NCI-H345 treated with DMSO at 0.1 percent for 48 hours (cell line): ENCODE data around the gene NME7.

Experiments
- DNase-seq: peaks from one replicate; lab custom pipeline; 2025; ENCODE audit not compliant: unreplicated experiment; lab: John Stamatoyannopoulos, UW

The NME7 gene

DNA sequence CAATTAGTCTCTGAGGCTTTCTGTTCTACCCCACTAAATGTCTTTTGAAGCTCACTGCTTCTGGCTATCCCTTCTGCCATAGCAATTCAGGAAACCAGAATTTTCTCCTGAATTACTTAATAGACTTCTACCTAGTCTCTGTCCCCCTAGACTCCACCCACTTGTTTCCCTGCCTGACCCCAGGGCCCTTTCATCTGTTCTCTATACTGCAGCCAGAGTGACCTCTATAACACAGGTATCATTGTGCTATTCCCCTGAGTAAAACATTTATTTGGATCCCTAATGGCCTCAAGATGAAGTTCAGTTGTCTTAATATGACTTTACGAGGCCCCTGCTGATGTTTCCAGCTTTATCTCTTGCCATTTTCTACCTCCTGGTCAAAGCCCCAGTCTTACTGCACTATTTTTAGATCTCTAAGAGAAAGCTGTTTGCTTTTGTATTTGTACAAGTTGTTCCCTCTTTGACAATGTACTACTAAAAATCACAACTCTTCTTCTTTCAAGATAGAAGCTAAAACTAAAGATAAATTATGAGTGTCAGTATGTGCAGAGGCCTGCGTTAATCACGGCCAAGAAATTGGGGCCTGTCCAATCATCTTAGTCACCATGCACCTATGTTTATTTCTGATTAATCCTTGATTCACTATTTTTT is 206.6 kb downstream of the NME7 start:
- DNase-seq, result no peak

DNA sequence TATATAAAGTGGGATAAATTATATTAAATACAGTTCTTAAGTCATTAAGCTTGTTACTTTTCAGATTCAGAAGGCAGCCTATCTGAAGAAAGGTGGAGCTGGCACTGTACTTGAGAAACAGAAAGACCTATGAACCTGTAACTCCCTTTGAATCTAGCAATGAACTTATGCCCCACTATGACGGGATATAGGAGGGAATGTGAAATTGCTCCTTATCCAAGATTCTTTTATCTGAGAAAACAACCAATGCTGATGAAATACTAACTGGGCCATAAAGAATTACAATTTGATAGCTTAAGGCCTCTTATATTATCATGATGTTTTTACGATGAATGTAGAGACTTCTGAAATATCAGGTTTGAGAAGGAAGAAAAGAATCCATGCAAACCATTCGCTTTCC is 211.0 kb downstream of the NME7 start:
- DNase-seq, result no peak

DNA sequence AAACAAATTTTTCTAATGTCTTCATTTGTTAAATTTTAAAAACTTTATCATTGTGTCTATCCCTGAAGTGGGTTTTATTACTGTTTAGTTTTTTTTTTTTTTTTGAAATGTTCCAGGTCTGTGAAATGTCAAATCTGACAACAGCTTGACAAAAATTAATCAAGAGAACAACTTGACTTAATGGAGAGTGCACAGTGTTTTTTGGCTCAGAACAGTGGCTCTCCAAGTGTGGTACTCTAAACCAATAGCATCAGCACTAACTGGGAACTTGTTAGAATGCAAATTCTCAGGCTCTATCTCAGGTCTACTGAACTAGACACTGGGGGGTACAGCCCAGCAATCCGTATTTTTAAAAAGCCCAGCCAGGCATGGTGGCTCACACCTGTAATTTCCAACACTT is 211.9 kb downstream of the NME7 start:
- no peak for DNase-seq

DNA sequence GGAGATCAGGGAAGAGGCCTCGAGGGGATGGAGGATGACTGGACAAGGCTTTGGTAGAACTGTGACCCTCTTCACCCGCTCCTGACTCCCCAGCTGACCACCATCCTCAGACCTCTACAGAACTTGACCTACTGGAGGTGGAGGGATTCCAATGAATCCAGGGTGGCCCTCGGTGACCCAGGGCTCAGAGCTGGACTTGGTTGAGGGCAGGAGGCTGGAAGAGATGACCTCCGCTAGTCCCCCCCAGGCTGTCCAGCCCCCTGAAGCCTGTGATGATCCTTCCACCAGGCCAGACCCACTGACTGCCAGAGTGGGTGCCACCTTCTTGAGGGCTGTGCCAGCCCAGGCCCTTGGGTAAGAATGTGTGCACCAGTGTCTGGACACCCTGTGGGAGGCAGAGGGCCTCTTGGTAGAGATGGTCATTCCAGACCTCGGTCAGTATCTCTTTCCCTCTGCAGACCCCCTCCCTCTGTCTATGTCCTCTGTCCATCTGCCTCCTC is 216.2 kb downstream of the NME7 start:
- DNase-seq, result no peak

DNA sequence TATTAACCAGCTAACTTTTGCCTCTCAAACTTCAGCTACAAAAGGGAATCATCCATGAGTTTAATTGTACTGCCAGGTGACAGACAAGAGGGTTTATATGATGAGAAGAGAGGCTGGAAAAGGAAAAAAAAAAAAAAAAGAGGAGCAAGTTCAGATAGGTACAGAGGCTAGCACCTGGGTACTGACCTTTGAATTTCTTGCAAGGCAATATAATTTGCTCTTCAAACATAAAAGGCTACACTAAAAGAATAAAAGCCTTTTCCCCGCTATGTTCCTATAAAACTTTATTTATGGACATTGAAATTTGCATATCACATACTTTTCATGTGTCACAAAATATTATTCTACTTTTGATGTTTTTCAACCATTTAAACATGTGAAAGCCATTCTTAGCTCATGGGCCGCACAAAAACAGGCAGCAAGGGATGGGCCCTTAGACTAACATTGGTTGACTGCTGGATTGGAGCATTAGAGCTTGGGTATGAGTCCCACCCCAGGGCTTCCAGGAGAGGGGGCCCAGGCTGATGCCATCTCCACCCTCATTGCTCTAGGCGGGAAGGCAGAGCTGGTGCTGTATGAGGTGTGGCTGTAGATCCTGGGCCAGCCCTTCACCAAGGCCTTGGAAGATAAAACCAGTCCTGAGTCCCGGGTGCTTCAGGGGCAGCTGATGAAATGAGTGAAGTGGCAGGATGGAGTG is 216.8 kb downstream of the NME7 start:
- no peak for DNase-seq

DNA sequence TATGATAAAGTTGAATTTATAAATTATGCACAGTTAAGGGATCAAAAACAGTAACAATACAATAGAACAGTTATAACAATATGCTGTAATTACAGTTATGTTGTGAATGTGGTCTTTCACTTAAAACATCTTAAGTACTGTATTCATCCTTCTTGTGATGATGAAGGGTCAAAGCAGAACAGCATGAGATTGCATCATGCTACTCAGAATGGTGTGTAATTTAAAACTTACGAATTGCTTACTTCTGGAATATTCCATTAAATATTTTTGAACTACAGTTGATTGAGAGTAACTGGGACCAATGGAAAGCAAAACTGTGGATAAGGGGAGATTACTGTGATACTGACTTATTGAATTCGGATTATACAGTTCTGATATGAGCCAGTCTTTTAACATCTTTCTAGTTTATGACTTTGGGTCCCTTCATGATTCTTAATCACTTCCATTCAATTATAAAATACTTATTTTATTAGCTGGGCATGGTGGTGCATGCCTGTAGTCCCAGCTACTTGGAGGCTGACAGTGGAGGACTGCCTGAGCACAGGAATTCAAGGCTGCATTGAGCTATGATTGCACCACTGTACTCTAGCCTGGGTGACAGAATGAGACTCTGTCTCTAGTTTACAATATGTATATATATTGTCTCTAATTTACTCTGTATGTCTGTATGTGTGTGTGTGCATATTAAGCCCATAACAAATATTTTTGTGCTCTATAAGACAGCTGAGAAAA is 217.9 kb downstream of the NME7 start:
- no peak for DNase-seq

DNA sequence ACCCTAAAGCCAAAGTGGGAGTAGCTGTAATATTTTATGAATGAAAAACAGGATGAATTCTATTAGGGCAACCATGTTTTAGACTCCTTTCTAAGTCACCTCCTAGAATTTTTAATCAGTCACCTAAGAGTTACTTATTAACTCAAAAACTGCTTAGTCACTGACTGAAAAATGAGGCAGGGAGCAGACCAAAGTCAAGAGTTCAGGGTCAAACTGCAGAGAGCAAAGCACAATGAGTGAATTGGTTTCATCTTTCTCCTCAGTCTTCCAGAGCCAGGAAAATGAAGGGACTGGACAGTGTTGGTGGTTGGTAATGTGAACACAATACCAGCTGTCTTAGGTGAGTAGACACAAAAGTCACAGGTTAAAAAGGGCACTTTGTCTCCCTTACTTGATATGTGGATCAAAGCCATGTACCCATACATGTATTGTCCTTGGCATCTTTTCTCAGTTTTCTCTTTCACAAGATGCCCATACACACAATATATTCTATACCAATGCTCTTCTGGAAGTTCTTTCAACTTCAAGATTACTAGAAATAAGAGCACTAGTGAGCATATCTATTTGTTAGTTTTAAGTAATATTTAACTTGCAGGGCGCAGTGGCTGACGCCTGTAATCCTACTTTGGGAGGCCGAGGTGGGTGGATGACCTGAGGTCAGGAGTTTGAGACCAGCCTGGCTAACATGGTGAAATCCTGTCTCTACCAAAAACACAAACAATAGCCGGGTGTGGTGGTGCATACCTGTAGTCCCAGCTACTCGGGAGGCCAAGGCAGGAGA is 218.9 kb downstream of the NME7 start:
- no peak for DNase-seq

DNA sequence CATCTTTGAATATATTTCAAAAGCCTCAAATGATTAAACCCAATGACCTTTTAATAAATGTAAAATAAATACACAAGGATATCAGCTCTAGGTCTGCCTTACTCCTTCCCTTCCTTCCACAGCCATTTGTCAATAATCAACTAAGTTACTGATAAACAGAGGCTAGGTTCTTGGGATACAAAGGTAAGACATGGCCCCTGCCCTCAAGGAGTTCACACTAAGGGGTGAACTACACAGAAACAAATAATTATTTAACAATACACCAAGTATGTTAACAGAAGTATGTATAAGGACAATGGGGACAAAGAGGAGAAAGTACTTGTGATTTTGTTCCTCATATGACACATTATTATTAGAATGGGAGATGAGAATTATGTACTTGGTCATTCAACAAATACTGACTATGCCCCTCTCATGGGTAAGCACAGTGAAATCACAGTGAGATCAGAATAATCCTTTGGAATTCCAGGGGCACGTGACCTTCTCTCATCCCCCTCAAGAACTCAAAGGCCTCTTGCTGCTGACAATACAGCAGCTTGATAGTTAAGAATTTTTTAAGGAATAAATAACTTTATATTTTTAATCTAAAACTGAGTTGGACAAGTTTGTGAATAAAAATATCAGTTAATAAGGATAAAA is 220.9 kb downstream of the NME7 start:
- no peak for DNase-seq

DNA sequence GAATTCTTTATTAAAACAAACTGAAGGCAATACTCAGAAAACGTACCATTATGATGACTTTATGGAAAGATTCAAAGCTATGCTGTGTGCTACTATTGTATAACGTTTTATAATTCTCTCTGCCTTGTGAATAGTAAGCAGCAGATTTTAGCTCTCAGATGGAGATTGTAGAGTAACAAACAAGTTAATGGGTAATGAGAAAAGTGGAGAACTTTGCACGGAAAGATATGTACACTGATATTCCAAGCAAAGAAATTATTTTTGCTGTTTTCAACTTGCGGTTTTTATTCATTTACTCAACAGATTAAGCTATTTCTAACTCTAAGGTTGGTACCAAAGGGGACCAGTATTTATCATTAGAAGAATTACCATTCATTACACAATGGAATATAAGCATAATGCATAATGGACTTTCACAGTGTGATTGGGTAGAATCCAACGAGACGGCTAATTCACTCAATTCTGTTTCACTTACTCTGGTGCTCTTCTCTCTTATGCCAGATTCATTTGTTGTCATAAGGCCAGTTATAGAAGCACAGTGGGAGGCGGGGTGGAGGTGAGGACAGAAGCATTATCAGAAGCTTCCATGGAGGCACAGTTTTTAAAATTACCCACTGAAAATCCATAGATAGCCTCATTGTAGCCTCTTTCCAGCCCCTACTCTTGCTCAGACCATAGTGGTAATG is 222.5 kb downstream of the NME7 start:
- DNase-seq, result no peak

DNA sequence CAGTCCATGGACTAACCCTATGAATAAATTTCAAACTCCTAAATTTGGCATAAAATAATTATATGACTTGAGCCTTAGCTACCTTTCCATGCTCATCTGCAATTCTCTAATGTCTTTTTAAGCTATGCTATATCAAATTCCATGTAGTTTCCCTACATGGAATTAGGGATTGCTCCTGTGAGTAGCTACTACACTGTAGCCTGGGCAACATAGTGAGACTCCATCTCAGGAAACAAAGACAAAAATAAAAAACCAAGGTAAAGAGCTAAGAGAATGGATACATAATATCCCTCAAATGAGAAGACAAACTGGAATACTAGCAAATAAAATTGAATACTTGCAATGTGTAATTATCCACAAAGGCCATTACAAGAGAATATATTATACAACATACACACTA is 223.6 kb downstream of the NME7 start:
- DNase-seq, result no peak

DNA sequence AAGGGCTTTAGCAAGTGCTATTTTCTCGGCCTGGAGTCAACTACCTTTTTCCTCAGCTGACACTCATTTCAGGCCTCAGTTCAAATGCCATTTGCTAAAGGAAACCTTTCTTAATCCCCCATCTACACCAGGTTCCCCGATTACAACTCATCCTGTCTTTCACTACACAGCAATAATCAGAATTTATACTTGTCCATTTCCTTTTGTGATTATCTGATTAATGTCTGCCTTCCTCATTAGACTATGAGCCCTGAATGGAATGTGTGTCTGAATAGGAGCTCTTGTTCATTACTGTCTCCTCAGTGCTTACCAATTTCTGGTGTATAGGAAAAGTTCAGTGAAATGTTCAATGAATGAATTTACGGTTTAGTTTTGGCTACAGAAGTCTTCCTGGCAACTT is 224.3 kb downstream of the NME7 start:
- DNase-seq, result no peak

DNA sequence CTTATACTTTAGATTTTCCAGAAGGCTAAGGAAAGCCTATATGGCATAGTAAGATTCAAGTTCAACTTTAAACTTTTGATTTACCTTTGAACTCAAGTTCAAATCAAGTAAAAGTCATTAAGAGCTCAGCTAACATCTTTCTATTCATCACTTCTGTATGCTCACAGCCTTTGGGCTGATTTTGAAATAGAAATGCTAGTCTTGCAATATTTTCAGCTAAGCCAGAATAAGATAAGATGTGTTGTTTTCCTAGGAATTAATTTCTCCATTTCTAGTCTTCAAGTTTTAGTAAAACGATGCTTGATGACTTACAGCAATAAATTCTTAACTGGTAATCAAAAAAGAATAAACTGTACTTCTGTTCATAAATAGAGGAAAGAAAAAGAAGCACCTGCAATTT is 225.5 kb downstream of the NME7 start:
- no peak for DNase-seq

DNA sequence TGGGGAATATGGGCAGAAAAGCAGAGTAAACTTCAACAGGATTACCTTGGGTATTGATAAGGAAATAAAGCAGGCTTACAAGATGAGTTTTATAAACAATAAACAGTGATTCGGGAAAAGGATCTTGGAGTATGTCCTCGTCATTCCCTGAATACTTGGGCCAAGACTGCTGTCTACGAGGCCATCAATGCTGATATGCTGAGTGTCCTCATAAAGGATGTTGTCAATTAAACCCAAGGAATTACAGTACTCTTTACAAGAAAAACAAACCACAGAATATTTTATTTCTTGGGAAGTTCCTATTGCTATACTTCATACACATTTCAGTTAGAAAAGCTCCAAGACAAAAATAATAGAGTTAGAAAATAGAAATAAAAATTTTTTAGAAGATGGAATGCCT is 226.2 kb downstream of the NME7 start:
- no peak for DNase-seq

DNA sequence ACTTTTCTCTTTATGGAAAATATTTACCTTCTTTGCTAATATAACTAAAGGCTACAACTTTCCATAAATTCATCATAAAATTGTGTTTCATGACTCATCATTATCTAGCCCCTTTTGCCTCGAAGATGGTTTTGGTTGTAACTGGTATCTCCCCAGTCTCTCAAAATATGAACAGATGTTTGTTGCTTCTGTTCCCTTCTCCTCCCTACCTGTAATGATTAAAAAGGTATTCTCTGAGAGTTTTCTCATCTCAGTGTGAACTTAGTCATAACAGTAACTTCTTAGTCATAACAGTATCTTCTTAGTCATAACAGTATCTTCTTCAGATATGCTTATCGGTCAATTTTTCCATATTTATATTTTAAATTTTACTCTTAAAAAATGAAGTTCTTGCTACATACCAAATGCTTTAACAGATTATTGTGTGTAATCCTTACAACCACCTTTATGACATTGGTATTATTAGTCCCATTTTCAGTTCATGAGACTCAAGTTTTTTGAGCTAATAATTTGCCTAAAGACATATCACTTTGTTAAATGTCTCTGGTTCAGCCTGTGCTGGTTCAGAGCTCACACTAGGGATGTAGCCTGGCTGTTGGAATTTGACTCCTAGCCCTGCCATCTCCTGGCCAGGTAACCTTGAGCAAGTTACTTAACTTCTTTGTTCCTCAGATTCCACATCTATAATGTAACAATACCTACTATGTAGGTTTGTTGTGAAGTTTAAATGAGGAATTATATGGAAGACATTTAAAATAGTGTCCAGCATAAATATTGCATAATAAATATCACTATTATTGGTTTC is 228.5 kb downstream of the NME7 start:
- no peak for DNase-seq

DNA sequence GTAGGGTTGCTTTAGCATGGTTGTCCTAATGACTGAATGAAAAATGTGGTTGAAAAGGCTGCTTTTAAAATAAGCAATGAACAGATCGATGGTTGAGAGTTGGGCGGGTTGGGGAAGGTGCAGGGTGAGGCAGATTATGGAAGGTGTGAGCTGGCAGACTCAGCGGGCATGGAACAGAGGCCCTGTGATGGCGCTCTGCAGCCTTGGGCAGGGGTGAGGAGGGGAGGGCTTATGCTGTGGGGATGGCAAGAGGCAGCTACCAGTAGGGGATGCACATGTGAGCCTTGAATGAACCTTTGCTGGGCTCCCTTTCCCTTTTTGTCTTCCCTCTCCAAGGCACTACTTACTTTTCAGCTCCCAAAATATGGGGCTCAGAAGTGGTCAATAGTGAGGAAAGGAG is 230.2 kb downstream of the NME7 start:
- DNase-seq, result no peak

DNA sequence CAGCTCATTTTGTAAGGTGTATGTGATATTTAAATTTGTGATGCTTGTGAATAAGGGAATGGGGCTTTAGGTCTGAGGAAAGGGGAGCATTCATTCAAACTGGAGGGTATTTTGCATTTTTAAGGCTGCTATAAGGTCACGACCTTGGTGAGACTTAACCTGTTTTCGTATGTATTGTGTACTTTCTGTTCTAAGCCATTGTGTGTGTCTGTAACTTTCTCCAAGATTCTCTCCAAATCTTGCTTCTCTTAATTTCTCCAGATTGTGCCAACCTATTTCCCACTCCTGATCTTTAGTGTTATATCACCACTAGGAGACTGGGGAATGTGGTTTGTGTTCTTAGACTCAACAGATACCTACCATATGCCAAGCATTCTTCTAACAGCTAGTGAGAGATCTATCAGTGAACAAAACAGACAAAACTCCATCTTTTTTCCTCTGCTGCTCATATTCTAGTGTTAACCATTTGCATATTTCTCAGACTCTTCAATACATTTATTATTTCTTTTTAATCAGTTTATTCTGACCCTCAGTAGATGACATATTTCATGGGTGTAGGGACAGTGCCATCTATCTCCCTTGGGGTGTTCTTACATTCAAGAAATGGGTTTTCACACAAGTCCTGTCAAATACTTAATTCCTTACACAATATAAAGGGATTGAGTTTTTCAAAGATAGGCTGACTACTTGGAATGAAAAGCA is 233.6 kb downstream of the NME7 start:
- DNase-seq, result no peak

DNA sequence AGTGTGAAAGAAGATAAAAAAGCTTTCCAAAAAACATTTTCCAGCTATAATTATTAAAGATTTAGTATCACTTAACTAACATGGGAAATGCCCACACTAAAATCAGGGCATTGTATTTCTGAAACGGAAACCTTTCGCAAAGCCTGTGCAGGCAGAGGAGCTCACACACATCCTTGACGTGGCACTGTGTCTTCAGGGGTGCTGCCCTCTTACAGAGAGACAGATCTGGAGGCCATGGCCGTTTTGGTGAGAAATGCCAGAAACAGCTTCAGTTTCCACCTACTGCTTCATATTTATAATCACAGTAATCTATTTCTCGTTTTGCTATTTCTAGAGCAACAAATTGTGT is 234.4 kb downstream of the NME7 start:
- DNase-seq, result no peak

DNA sequence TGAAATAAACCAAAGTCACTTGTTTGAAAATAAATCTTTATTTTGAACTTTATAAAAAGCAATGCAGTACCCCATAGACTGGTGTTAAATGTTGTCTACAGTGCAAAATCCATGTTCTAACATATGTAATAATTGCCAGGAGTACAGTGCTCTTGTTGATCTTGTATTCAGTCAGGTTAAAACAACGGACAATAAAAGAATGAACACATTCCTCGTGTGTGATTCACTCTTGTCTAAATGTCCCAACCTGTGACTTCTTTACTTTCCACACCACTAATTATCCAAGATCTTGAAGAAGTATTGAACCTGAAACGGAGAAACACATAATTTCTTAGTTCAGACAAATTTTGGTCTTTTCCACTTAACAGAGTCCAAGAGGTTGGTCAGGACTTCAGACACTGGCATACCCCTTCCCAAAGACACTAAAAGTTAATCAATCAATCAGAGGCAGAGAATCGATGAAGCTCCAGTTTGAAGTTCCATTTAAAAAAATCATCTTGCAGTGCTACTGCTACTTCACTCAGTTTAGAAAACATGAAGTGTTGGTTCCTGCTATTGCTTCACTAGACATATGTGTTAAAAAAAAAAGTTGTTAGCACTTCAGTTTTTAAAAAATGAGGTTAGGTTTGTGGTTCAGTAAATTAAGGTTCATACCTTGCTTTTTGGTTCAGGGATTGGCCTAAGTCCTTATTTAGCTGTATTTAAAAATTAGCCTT is 234.9 kb downstream of the NME7 start:
- DNase-seq, result no peak
